IPS-20b (cell line): ENCODE measurements around the gene PREP.
A peak's percentile ranks its signal among the peaks of the same experiment; 100 is the strongest.
"Not testable (repeated sequence)": the region's sequence is repeated elsewhere in the genome, so short reads cannot be mapped to it uniquely, and the experiment has no call there.

Experiments used
- H3K27ac ChIP-seq: one replicate; pipeline ENCODE4 v1.5.1; 2013; ENCODE audit warnings: low read length
- H3K27me3 ChIP-seq: 2 replicates; pipeline ENCODE4 v1.6.1; 2013; ENCODE audit warnings: mild to moderate bottlenecking, low read length, inconsistent platforms; ENCODE audit not compliant: insufficient read depth
- H3K36me3 ChIP-seq: 2 replicates; pipeline ENCODE4 v1.6.1; 2013; ENCODE audit warnings: low read depth, mild to moderate bottlenecking, inconsistent platforms, low read length, moderate library complexity; ENCODE audit not compliant: insufficient read depth
- H3K4me1 ChIP-seq: 2 replicates; pipeline ENCODE4 v1.6.1; 2013; ENCODE audit warnings: mild to moderate bottlenecking, control low read depth, inconsistent platforms, low read length, moderate library complexity; ENCODE audit not compliant: insufficient read depth
- H3K4me3 ChIP-seq: 2 replicates; pipeline ENCODE4 v1.5.1; 2013; ENCODE audit warnings: mild to moderate bottlenecking, low read length, inconsistent platforms
- H3K9ac ChIP-seq: 2 replicates; pipeline ENCODE4 v1.6.1; 2013; ENCODE audit warnings: low read depth, mild to moderate bottlenecking, inconsistent platforms, low read length, moderate library complexity
- H3K9me3 ChIP-seq: 2 replicates; pipeline ENCODE4 v1.6.1; 2013; ENCODE audit warnings: mild to moderate bottlenecking, low read depth, low read length, inconsistent platforms; ENCODE audit not compliant: insufficient read depth

PREP gene

GRCh38 chr6:105429676-105430075 is 26.8 kb upstream of the PREP start:
- no peak overlapping the region for H3K9ac ChIP-seq
- no peak overlapping the region for H3K4me3 ChIP-seq
- peaks cover 6% of the 10 kb centered on the region; the same call in 1 of the 2 replicates for H3K4me1 ChIP-seq
- no peaks in the 10 kb centered on the region for H3K27me3 ChIP-seq
- no peak overlapping the region for H3K27ac ChIP-seq
- no peaks in the 10 kb centered on the region for H3K36me3 ChIP-seq
- H3K9me3 ChIP-seq: no peaks in the 10 kb centered on the region

GRCh38 chr6:105428342-105428957 is 25.6 kb upstream of the PREP start:
- no peak overlapping the region for H3K4me3 ChIP-seq
- no peaks in the 10 kb centered on the region for H3K36me3 ChIP-seq
- no peak overlapping the region for H3K27ac ChIP-seq
- no peak overlapping the region for H3K9ac ChIP-seq
- H3K4me1 ChIP-seq: peaks cover 6% of the 10 kb centered on the region; the same call in 1 of the 2 replicates
- no peaks in the 10 kb centered on the region for H3K9me3 ChIP-seq
- no peaks in the 10 kb centered on the region for H3K27me3 ChIP-seq

DNA sequence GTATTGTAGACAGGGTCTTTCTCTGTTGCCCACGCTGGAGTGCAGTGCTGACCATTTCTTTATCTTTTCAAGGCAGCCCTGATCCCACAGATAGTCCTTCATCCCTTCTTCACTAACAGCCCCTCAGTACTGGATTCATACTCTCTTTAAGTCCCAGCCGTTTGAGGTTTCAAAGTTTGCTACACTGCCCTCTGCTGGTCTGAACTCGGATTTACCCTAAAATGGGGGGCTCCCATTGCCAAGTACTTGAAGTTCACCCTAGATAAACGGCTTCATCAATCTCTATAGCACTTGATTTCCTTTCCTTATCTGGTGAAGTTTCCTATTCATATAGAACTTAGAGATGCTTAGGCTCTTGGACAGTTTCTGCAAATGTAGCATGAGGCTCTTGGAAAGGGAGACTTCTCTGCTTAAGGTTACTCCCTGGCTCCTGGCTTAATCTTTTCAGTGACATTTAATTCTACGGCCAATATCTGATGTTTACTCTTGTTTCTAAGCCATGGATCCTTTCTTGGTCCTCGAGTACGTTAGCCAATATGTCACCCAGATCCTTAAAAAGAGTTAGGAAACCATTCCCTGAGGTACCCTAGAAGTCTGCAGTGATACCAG is 21.4 kb upstream of the PREP start:
- no peaks in the 10 kb centered on the region for H3K9me3 ChIP-seq
- H3K27ac ChIP-seq: no peak overlapping the region
- no peak overlapping the region for H3K4me3 ChIP-seq
- H3K4me1 ChIP-seq: peaks cover 3% of the 10 kb centered on the region; the same call in 1 of the 2 replicates
- H3K27me3 ChIP-seq: no peaks in the 10 kb centered on the region
- H3K9ac ChIP-seq: no peak overlapping the region
- H3K36me3 ChIP-seq: no peaks in the 10 kb centered on the region

GRCh38 chr6:105416971-105417370 is 14.1 kb upstream of the PREP start:
- not testable (repeated sequence) for H3K27me3 ChIP-seq, H3K4me3 ChIP-seq, H3K9ac ChIP-seq, H3K36me3 ChIP-seq, H3K27ac ChIP-seq, H3K4me1 ChIP-seq
- H3K9me3 ChIP-seq: peaks cover 45% of the 10 kb centered on the region

DNA sequence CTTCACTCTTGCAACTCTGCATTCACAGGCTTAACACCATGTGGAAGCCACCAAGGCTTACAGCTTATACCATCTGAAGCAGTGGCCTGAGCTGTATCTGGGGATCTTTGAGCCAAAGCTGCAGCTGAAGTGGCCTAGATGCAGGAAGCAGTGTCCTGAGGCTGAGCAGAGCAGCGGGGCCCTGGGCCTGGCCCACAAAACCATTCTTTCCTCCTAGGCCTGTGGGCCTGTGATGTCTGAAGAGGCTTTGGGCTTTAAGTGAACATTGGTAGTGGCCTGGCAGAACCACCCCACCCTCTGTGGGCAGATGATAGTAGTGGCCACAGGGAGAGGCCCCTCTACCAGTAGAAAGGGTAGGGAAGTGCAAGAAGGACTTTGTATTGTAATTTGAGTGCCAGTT is 6.9 kb upstream of the PREP start:
- peaks cover 36% of the 10 kb centered on the region for H3K9me3 ChIP-seq
- H3K4me3 ChIP-seq: no peak overlapping the region
- H3K4me1 ChIP-seq: no peaks in the 10 kb centered on the region
- no peak overlapping the region for H3K9ac ChIP-seq
- no peak overlapping the region for H3K27ac ChIP-seq
- no peaks in the 10 kb centered on the region for H3K27me3 ChIP-seq
- no peaks in the 10 kb centered on the region for H3K36me3 ChIP-seq

GRCh38 chr6:105402090-105402938 is 568 bp downstream of the PREP start:
- H3K4me1 ChIP-seq: peaks cover 27% of the 10 kb centered on the region
- peak overlapping the region; percentile 88 for H3K4me3 ChIP-seq
- H3K9ac ChIP-seq: peak overlapping the region; percentile 67; the same call in 1 of the 2 replicates
- peak overlapping the region; percentile 50 for H3K27ac ChIP-seq
- H3K9me3 ChIP-seq: no peaks in the 10 kb centered on the region
- no peaks in the 10 kb centered on the region for H3K36me3 ChIP-seq
- no peaks in the 10 kb centered on the region for H3K27me3 ChIP-seq

DNA sequence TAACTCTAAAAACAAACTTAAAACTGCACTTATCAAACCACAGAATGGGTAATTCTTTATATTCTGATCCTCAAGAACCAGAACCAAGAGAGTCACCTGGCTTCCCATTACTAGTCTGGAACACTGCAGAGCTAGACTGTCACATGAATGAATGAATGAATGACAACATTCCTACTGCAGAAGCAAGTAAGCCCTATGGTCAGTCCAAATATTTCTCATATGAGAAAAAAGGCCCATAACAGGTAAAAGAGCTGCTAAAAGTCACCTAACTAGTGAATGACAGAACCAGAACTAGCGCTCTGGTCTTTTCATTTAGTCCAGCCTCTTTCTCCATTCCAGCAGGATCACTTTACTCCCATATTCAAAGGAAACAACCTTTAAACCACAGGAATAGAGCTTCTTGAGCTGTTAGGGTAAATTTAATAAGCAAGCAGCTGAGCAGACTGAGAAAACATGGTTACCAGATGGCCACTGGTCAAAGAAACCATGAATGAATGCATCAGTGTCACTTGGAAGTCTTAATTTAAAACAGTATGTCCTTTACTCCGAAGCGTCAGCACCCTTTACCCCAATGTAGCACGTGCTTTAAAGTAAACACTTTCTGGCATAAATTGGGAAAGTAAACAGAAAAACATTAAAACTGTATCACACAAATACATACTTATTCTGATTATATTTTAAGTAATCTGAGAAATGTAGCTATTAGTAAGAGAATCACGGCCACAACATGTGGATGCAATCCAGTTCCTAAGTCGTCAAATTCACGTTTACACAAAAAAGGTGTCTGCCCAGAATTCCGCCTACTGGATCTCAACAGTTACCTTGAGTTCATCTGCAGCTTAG is 1.4 kb downstream of the PREP start:
- Histone ChIP-seq H3K27me3 (no peaks in the 10 kb centered on the region), H3K4me1 (peaks cover 27% of the 10 kb centered on the region), H3K36me3 (peaks cover 2% of the 10 kb centered on the region; the same call in 1 of the 2 replicates), H3K4me3 (peak overlapping the region; percentile 88), H3K27ac (no peak overlapping the region), H3K9me3 (no peaks in the 10 kb centered on the region), H3K9ac (peak overlapping the region; percentile 67; the same call in 1 of the 2 replicates)

DNA sequence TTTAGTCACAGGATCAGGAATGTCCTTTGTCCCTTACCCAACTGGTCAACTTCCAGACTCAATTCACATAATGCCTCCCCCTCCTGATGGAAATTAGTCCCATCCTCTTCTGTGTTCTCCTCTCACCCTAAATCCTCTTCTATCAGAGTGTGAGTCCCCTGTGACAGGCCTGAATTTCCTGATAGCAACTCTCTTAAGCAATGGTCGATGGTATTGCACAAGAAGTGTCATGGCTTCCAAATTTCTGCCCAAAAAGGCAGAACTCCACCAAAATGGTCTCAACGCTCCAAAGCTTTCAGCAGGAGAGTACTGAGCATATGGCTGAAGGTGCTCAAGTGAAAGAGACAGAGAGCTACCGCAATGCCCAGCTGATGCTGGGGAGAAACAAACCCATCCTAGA is 2.4 kb downstream of the PREP start:
- H3K4me3 ChIP-seq: peak overlapping the region; percentile 8; the same call in 1 of the 2 replicates
- no peak overlapping the region for H3K27ac ChIP-seq
- H3K27me3 ChIP-seq: no peaks in the 10 kb centered on the region
- H3K9ac ChIP-seq: no peak overlapping the region
- H3K9me3 ChIP-seq: no peaks in the 10 kb centered on the region
- H3K36me3 ChIP-seq: peaks cover 11% of the 10 kb centered on the region
- H3K4me1 ChIP-seq: peaks cover 27% of the 10 kb centered on the region

DNA sequence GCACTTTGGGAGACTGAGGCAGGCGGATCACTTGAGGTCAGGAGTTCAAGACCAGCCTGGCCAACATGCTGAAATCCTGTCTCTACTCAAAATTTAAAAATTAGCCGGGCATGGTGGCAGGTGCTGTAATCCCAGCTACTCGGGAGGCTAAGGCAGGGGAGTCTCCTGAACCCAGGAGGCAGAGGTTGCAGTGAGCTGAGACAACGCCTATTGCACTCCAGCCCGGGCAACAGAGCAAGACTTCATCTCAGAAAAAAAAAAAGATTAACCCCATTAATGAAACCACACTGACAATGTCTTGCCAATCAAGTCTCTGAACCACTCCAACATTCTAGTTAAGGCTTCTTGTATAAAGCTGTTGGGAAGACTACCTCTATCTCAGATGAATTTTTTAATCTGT is 4.0 kb downstream of the PREP start:
- peaks cover 27% of the 10 kb centered on the region for H3K4me1 ChIP-seq
- no peak overlapping the region for H3K4me3 ChIP-seq
- H3K36me3 ChIP-seq: peaks cover 15% of the 10 kb centered on the region
- H3K9ac ChIP-seq: no peak overlapping the region
- H3K27ac ChIP-seq: no peak overlapping the region
- no peaks in the 10 kb centered on the region for H3K9me3 ChIP-seq
- no peaks in the 10 kb centered on the region for H3K27me3 ChIP-seq

- H3K27me3 ChIP-seq: no peaks in the 10 kb centered on the region
These were observed 4.9 kb downstream of the PREP start for GRCh38 chr6:105397987-105398386.

GRCh38 chr6:105391705-105392104 is 11.2 kb downstream of the PREP start:
- H3K9me3 ChIP-seq: no peaks in the 10 kb centered on the region
- H3K4me1 ChIP-seq: no peaks in the 10 kb centered on the region
- H3K27ac ChIP-seq: no peak overlapping the region
- H3K4me3 ChIP-seq: no peak overlapping the region
- H3K27me3 ChIP-seq: no peaks in the 10 kb centered on the region
- H3K36me3 ChIP-seq: peaks cover 24% of the 10 kb centered on the region
- H3K9ac ChIP-seq: no peak overlapping the region

More at GRCh38 chr6:105397987-105398386, 4.9 kb downstream of the PREP start:
- no peak overlapping the region for H3K4me3 ChIP-seq
- H3K9me3 ChIP-seq: no peaks in the 10 kb centered on the region
- peaks cover 27% of the 10 kb centered on the region for H3K4me1 ChIP-seq
- H3K27ac ChIP-seq: no peak overlapping the region
- H3K9ac ChIP-seq: no peak overlapping the region
- peaks cover 17% of the 10 kb centered on the region for H3K36me3 ChIP-seq
